ENCODE measurements around the gene RNF5.

- no peak for TF ChIP-seq EZH2 (optimal IDR thresholded peaks at IDR 0.05; ENCODE audit: low read depth, low read length)
- no peak for TF ChIP-seq CTCF (IDR thresholded peaks at IDR 0.05; ENCODE audit: low read length)
Measured at GRCh38 chr6:32164295-32164694, 13.9 kb upstream of the RNF5 start, which contains the start of gene EGFL8.

All from MM.1S (cell line).